Measurements from ENCODE around the gene DGKI. TPM values are rescaled to one million over a fixed set of nuclear protein-coding genes. Genes with fewer than 3 reads are reported as not detected.

The DGKI gene
- total RNA-seq, 1 experiment from 2014 or later = 0.41 TPM

DNA sequence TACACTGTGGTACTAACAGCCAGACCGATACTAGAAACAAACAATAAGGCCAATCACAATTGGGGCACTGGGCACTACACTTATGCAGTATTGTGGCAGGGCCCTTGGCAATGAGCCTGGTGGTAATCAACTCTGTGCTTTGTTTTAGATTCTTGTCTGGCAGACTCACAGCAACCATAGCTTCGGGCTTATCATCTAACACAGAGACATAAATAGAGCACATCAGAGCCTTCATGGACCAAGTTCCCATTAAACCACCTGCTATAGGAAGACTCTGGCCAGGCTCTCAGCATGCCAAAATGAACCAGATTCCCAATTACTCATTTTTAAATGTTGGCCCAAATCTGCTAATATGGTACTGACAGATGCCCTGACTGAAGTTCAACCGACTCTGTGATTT, 218.6 kb downstream of the DGKI start:
- Histone ChIP-seq H3K4me3 (no peak overlapping the region), H3K9me2 (ENCODE audit: insufficient read depth) (no peaks in the 10 kb centered on the region), H2AFZ (no peak overlapping the region), H3K79me2 (ENCODE audit: low read depth) (no peaks in the 10 kb centered on the region), H3K36me3 (ENCODE audit: low read depth) (no peaks in the 10 kb centered on the region), H3F3A (ENCODE audit: insufficient read depth, low read depth) (no peaks in the 10 kb centered on the region), H4K20me1 (ENCODE audit: insufficient read depth) (no peaks in the 10 kb centered on the region), H3K27me3 (ENCODE audit: insufficient read depth, low read depth) (peaks cover 43% of the 10 kb centered on the region; the same call in 1 of the 2 replicates), H3K27ac (no peak overlapping the region), H3K4me2 (no peak overlapping the region), H3K4me1 (replicated peaks; ENCODE audit: insufficient read depth) (no peaks in the 10 kb centered on the region), H3K9me3 (ENCODE audit: insufficient read depth, low read depth) (no peaks in the 10 kb centered on the region)
- ChIA-PET POLR2A (ENCODE audit: unreplicated experiment) (no interaction called here), CTCF (no interaction called here)
- TF ChIP-seq EZH2 (IDR thresholded peaks at IDR 0.05; ENCODE audit: low read depth) = no peak
- TF ChIP-seq, protein P1, sequence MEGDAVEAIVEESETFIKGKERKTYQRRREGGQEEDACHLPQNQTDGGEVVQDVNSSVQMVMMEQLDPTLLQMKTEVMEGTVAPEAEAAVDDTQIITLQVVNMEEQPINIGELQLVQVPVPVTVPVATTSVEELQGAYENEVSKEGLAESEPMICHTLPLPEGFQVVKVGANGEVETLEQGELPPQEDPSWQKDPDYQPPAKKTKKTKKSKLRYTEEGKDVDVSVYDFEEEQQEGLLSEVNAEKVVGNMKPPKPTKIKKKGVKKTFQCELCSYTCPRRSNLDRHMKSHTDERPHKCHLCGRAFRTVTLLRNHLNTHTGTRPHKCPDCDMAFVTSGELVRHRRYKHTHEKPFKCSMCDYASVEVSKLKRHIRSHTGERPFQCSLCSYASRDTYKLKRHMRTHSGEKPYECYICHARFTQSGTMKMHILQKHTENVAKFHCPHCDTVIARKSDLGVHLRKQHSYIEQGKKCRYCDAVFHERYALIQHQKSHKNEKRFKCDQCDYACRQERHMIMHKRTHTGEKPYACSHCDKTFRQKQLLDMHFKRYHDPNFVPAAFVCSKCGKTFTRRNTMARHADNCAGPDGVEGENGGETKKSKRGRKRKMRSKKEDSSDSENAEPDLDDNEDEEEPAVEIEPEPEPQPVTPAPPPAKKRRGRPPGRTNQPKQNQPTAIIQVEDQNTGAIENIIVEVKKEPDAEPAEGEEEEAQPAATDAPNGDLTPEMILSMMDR (conservative IDR thresholded peaks at IDR 0.05) = no peak
- no TSS peak for BruUV-seq (replicated peaks)
- intact Hi-C loops (cut with micrococcal nuclease; ENCODE audit: unreplicated experiment) = no loop called here
- no peak for DNase-seq

DNA sequence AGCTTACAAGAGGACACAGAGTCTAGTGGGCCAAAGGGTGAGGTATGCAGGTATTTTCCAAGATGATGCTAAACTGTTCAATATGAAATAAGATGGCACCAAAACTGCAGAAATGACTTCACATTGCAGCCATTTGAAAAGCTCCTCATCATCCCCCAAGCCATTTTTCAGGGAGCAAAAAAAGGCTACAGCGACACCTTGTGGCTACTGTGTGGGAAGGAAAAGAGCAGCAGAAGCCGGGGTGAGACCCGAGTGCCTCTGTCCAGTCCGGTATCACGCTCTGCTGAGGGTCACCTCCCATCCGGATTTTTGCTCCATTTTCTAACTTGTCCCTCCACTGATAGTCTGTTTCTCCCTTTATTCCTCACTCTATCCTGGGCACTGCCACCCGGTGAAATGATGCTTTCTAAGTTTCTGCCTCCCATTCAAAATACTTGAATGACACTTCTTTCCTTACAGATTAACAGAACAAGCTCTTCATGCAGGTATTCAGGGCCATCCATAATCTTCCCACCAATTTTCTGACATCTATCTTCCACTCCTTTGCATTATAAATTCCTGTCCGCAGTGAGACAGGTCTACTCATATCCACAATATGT, 220.2 kb downstream of the DGKI start:
- TF ChIP-seq, protein P1 (conservative IDR thresholded peaks at IDR 0.05) = peak; percentile 76
- TF ChIP-seq EZH2 (IDR thresholded peaks at IDR 0.05; ENCODE audit: low read depth) = no peak
- Histone ChIP-seq H3K36me3 (ENCODE audit: low read depth) (no peaks in the 10 kb centered on the region), H3K4me1 (replicated peaks; ENCODE audit: insufficient read depth) (no peaks in the 10 kb centered on the region), H3K27ac (no peak overlapping the region), H3K9me2 (ENCODE audit: insufficient read depth) (no peaks in the 10 kb centered on the region), H3K9me3 (ENCODE audit: insufficient read depth, low read depth) (no peaks in the 10 kb centered on the region), H3K4me3 (no peak overlapping the region), H3K79me2 (ENCODE audit: low read depth) (no peaks in the 10 kb centered on the region), H2AFZ (no peak overlapping the region), H3K4me2 (no peak overlapping the region), H3K27me3 (ENCODE audit: insufficient read depth, low read depth) (peaks cover 29% of the 10 kb centered on the region; the same call in 1 of the 2 replicates), H3F3A (ENCODE audit: insufficient read depth, low read depth) (no peaks in the 10 kb centered on the region), H4K20me1 (ENCODE audit: insufficient read depth) (no peaks in the 10 kb centered on the region)
- peak in 1 of 2 experiments; percentile 48 for DNase-seq
- ChIA-PET CTCF (interaction anchor here (0.6 to 0.7 kb wide), 5 partner anchors 8 to 1992 kb away, joined by 3 to 10 read pairs (median 8); no protein-coding TSS in a partner anchor), POLR2A (ENCODE audit: unreplicated experiment) (no interaction called here)
- intact Hi-C loops (cut with micrococcal nuclease; ENCODE audit: unreplicated experiment) = no loop called here
- BruUV-seq (replicated peaks) = no TSS peak

DNA sequence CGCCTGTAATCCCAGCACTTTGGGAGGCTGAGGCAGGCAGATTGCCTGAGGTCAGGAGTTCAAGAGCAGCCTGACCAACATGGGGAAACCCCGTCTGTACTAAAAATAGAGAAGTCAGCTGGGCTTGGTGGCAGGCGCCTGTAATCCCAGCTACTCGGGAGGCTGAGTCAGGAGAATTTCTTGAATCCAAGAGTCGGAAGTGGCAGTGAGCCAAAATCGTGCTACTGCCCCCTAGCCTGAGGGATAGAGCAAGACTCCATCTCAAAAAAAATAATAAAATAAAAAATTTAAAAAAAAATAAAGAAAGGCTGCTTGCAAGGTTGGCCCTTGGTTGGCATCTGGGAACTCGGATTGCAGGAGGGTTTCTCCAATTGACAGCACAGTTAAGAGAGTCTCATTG, 221.6 kb downstream of the DGKI start:
- DNase-seq = no peak
- Histone ChIP-seq H3K9me2 (ENCODE audit: insufficient read depth) (no peaks in the 10 kb centered on the region), H3K36me3 (ENCODE audit: low read depth) (no peaks in the 10 kb centered on the region), H4K20me1 (ENCODE audit: insufficient read depth) (no peaks in the 10 kb centered on the region), H3K27ac (no peak overlapping the region), H3K4me2 (no peak overlapping the region), H3K27me3 (ENCODE audit: insufficient read depth, low read depth) (peaks cover 19% of the 10 kb centered on the region; the same call in 1 of the 2 replicates), H3K9me3 (ENCODE audit: insufficient read depth, low read depth) (no peaks in the 10 kb centered on the region), H3K4me3 (no peak overlapping the region), H3K79me2 (ENCODE audit: low read depth) (no peaks in the 10 kb centered on the region), H2AFZ (no peak overlapping the region), H3F3A (ENCODE audit: insufficient read depth, low read depth) (no peaks in the 10 kb centered on the region), H3K4me1 (replicated peaks; ENCODE audit: insufficient read depth) (no peaks in the 10 kb centered on the region)
- CTCF ChIA-PET = no interaction called here
- BruUV-seq (replicated peaks) = no TSS peak
- POLR2A ChIA-PET (ENCODE audit: unreplicated experiment) = interaction anchor here (0.7 kb wide), 1 partner anchor 100 kb away, joined by 4 read pairs; no protein-coding TSS in a partner anchor
- intact Hi-C loops (cut with micrococcal nuclease; ENCODE audit: unreplicated experiment) = no loop called here
- TF ChIP-seq, protein P1 (conservative IDR thresholded peaks at IDR 0.05) = peak; percentile 19; the same call in 1 of the 2 replicates
- TF ChIP-seq EZH2 (IDR thresholded peaks at IDR 0.05; ENCODE audit: low read depth) = no peak
